IMR-90 (cell line): Measurements from ENCODE around the gene RBM44. TPM values are rescaled to one million over a fixed set of nuclear protein-coding genes. Genes with fewer than 3 reads are reported as not detected.

Experiments used
- ATAC-seq: fragments of 200-7000 bp; cut with Tn5 transposase; 2 replicates; pipeline ENCODE4 v1.9.1; 2020; ENCODE audit warnings: low read depth, mild to moderate bottlenecking, moderate library complexity
- BruUV-seq: library from RNA; stranded (reverse); fragments of 400-500 nt; replicated peaks from 2 replicates; lab custom pipeline; 2021; lab: Mats Ljungman, UMichigan
- CTCF ChIA-PET: fragments of 300-600 bp; formaldehyde crosslinking; extraction: SDS; loops from one replicate; lab custom pipeline; 2021; ENCODE audit warnings: antibody characterized with exemption; lab: Yijun Ruan, JAX
- POLR2A ChIA-PET: fragments of 300-600 bp; sonication (Branson Sonifier 250); formaldehyde crosslinking; loops from one replicate; lab custom pipeline; 2022; ENCODE audit warnings: antibody characterized with exemption; ENCODE audit not compliant: unreplicated experiment; lab: Charles Lee
- DNase-seq: peaks from one replicate; pipeline ENCODE4 v3.0.0; 2013
- H2AFZ ChIP-seq: replicated peaks from 2 replicates; pipeline ENCODE3; 2013; ENCODE audit warnings: low read length, mild to moderate bottlenecking; ENCODE audit not compliant: poor library complexity
- H2AK5ac ChIP-seq: 2 replicates; pipeline ENCODE4 v1.6.1; 2013; ENCODE audit warnings: low read depth, low read length, inconsistent platforms
- H2AK9ac ChIP-seq: replicated peaks from 2 replicates; pipeline ENCODE3; 2013; ENCODE audit warnings: mild to moderate bottlenecking, low read depth, low read length, moderate library complexity; ENCODE audit not compliant: poor library complexity
- H2BK120ac ChIP-seq: 2 replicates; pipeline ENCODE4 v1.6.1; 2013; ENCODE audit warnings: low read depth, low read length, inconsistent platforms
- H2BK15ac ChIP-seq: 3 replicates; pipeline ENCODE4 v1.6.1; 2013; ENCODE audit warnings: low read depth, low read length, inconsistent platforms
- H2BK20ac ChIP-seq: 2 replicates; pipeline ENCODE4 v1.6.1; 2013; ENCODE audit warnings: low read depth, mild to moderate bottlenecking, inconsistent platforms, low read length, moderate library complexity
- H2BK5ac ChIP-seq: 2 replicates; pipeline ENCODE4 v1.6.1; 2013; ENCODE audit warnings: mild to moderate bottlenecking, low read depth, low read length, inconsistent platforms; ENCODE audit not compliant: poor library complexity, severe bottlenecking
- H3K14ac ChIP-seq: replicated peaks from 2 replicates; pipeline ENCODE4 v1.6.1; 2013; ENCODE audit warnings: low read depth, low read length, inconsistent platforms
- H3K18ac ChIP-seq: 2 replicates; pipeline ENCODE4 v1.6.1; 2013; ENCODE audit warnings: low read depth, low read length, control low read depth
- H3K23ac ChIP-seq: 2 replicates; pipeline ENCODE4 v1.6.1; 2013; ENCODE audit warnings: low read depth, low read length, inconsistent platforms
- H3K27ac ChIP-seq: 2 replicates; pipeline ENCODE4 v1.5.1; 2013; ENCODE audit warnings: mild to moderate bottlenecking, control low read depth, low read length; ENCODE audit not compliant: insufficient read depth
- H3K27me3 ChIP-seq: 2 replicates; pipeline ENCODE4 v1.6.1; 2013; ENCODE audit warnings: low read length; ENCODE audit not compliant: control insufficient read depth, insufficient read depth
- H3K36me3 ChIP-seq: 2 replicates; pipeline ENCODE4 v1.6.1; 2013; ENCODE audit warnings: low read length, mixed read lengths; ENCODE audit not compliant: control insufficient read depth, insufficient read depth
- H3K4ac ChIP-seq: 2 replicates; pipeline ENCODE4 v1.6.1; 2013; ENCODE audit warnings: low read depth, low read length, inconsistent platforms
- H3K4me1 ChIP-seq: 2 replicates; pipeline ENCODE4 v1.6.1; 2013; ENCODE audit warnings: low read length, mixed read lengths; ENCODE audit not compliant: control insufficient read depth, insufficient read depth
- H3K4me2 ChIP-seq: 2 replicates; pipeline ENCODE4 v1.6.1; 2013; ENCODE audit warnings: low read depth, mild to moderate bottlenecking, control low read depth, low read length, moderate library complexity
- H3K4me3 ChIP-seq: 2 replicates; pipeline ENCODE4 v1.5.1; 2013; ENCODE audit warnings: low read depth, mild to moderate bottlenecking, control low read depth, low read length, moderate library complexity; ENCODE audit not compliant: insufficient read depth
- H3K56ac ChIP-seq: 2 replicates; pipeline ENCODE4 v1.6.1; 2013; ENCODE audit warnings: low read length, inconsistent platforms; ENCODE audit not compliant: insufficient read depth; ENCODE audit errors: extremely low read depth
- H3K79me1 ChIP-seq, 2 experiments: 2 replicates each; pipeline ENCODE4 v1.6.1; 2013; ENCODE audit warnings: low read length in 2 of 2, inconsistent platforms in 1 of 2, low read depth in 1 of 2
- H3K9ac ChIP-seq: 2 replicates; pipeline ENCODE4 v1.6.1; 2013; ENCODE audit warnings: low read depth, low read length, control low read depth
- H3K9me1 ChIP-seq: 2 replicates; pipeline ENCODE4 v1.6.1; 2013; ENCODE audit warnings: low read length, inconsistent platforms; ENCODE audit not compliant: insufficient read depth
- H3K9me3 ChIP-seq: 2 replicates; pipeline ENCODE4 v1.6.1; 2013; ENCODE audit warnings: low read length; ENCODE audit not compliant: control insufficient read depth, insufficient read depth
- H4K20me1 ChIP-seq: 2 replicates; pipeline ENCODE4 v1.6.1; 2013; ENCODE audit warnings: low read length, inconsistent platforms; ENCODE audit not compliant: insufficient read depth
- H4K5ac ChIP-seq: 2 replicates; pipeline ENCODE4 v1.6.1; 2013; ENCODE audit warnings: mild to moderate bottlenecking, low read depth, low read length, control low read depth
- H4K8ac ChIP-seq, 2 experiments: 2 replicates each; pipeline ENCODE4 v1.6.1; 2013; ENCODE audit warnings: low read depth in 2 of 2, low read length in 2 of 2, control low read depth in 1 of 2, inconsistent platforms in 1 of 2
- H4K91ac ChIP-seq: 2 replicates; pipeline ENCODE4 v1.6.1; 2013; ENCODE audit warnings: low read depth, low read length, inconsistent platforms; ENCODE audit not compliant: insufficient read depth
- FOS ChIP-seq: fragments of 150-350 bp; IDR thresholded peaks from 2 replicates; pipeline ENCODE4 v1.6.1; 2016; ENCODE audit warnings: low read depth, low read length
- NFE2L2 ChIP-seq: fragments of 150-350 bp; IDR thresholded peaks from 2 replicates; pipeline ENCODE4 v1.6.1; 2016; ENCODE audit warnings: low read depth, mild to moderate bottlenecking, low read length
- RFX5 ChIP-seq: IDR thresholded peaks from 2 replicates; pipeline ENCODE4 v1.8.0; 2012; ENCODE audit warnings: low read depth, mild to moderate bottlenecking, low read length, moderate library complexity
- SMC3 ChIP-seq: fragments of 150-350 bp; IDR thresholded peaks from 2 replicates; pipeline ENCODE4 v1.6.1; 2016; ENCODE audit warnings: low read depth, mild to moderate bottlenecking, antibody characterized with exemption, low read length, moderate library complexity
- WGBS, 2 experiments: methylation state at CpG; one replicate each; pipeline versions ENCODE4 v1.1.5 to v1.1.7; 2013; ENCODE audit warnings: missing lambda C conversion rate in 2 of 2; ENCODE audit not compliant: insufficient read length in 1 of 2; ENCODE audit errors: extremely low coverage in 2 of 2; 5-methylcytosine and 5-hydroxymethylcytosine counted together
- dilution Hi-C: fragments of 300-500 bp; cut with HindIII; formaldehyde crosslinking; loops from one replicate; pipeline ENCODE4 v1.14.3; 2018; ENCODE audit warnings: low sequenced_read_pairs; ENCODE audit not compliant: unreplicated experiment
- in situ Hi-C: fragments of 300-500 bp; cut with MboI; formaldehyde crosslinking; loops from 3 replicates; pipeline ENCODE4 v1.14.3; 2019; ENCODE audit warnings: low sequenced_read_pairs, inconsistent platforms, mixed read lengths
- intact Hi-C: fragments of 100-400 bp; cut with micrococcal nuclease; formaldehyde crosslinking; loops from 2 replicates; pipeline ENCODE4 v1.10.0; 2022
- polyA plus RNA-seq, 3 experiments: library from polyadenylated mRNA; depleted of rRNA; stranded (reverse); fragments of >200 nt; gene quantifications; 2 replicates each; pipeline ENCODE4 v1.2.3, GENCODE V29; 2012; ENCODE audit warnings: low replicate concordance in 1 of 3
- total RNA-seq: library from RNA; depleted of rRNA; stranded (reverse); fragments of >200 nt; gene quantifications from 2 replicates; pipeline ENCODE4 v1.2.3, GENCODE V29; 2012

Gene RBM44
- total and polyA plus RNA-seq, 2 of the 4 experiments (the other 2 are of a cell fraction) = 0.14 to 0.18 TPM

GRCh38 chr2:237878321-237879057 is 79.9 kb downstream of the RBM44 start:
- WGBS, 2 experiments = 79% methylated on average over 3 of the region's 14 CpGs; no CpG with 5 or more reads in 1 of the 2 experiments
- intact Hi-C loops = no loop called here
- Histone ChIP-seq H3K9me1 (no peaks in the 10 kb centered on the region; the same call in 1 of the 2 replicates), H4K91ac (peak overlapping the region; percentile 61; the same call in 1 of the 2 replicates), H3K27ac (peak overlapping the region; percentile 41; the same call in 1 of the 2 replicates), H3K79me1 (0 out of 4 replicates have a peak, but pooled peaks cover 0 to 6% of the 10 kb centered on the region in 2 experiments), H2BK5ac (no peak overlapping the region), H2AK9ac (peak overlapping the region; percentile 29), H3K56ac (no peak overlapping the region), H3K18ac (no peak overlapping the region; the same call in 1 of the 2 replicates), H3K36me3 (no peaks in the 10 kb centered on the region), H3K23ac (no peak overlapping the region), H3K14ac (0 out of 2 replicates have a peak overlapping the region, but pooled peaks have one; percentile 53), H2BK120ac (peak overlapping the region; percentile 74), H3K4me2 (no peak overlapping the region), H3K27me3 (no peaks in the 10 kb centered on the region), H4K8ac (peak overlapping the region in 1 of 2 experiments; percentile 24; a peak in 1 of 4 replicates), H3K9ac (no peak overlapping the region), H2BK20ac (peak overlapping the region; percentile 76; the same call in 1 of the 2 replicates), H2AK5ac (peak overlapping the region; percentile 24; the same call in 1 of the 2 replicates), H2AFZ (peak overlapping the region; percentile 18), H4K20me1 (no peaks in the 10 kb centered on the region), H3K9me3 (no peaks in the 10 kb centered on the region), H4K5ac (no peak overlapping the region), H3K4ac (peak overlapping the region; percentile 43), H2BK15ac (no peak overlapping the region), H3K4me3 (no peak overlapping the region), H3K4me1 (peaks cover 29% of the 10 kb centered on the region)
- no peak for DNase-seq
- in situ Hi-C loops = no loop called here
- CTCF ChIA-PET = no interaction called here
- dilution Hi-C loops = no loop called here
- no TSS peak for BruUV-seq
- POLR2A ChIA-PET = no interaction called here
- no peak for ATAC-seq
- TF ChIP-seq FOS (no peak), RFX5 (no peak), SMC3 (no peak), NFE2L2 (no peak)
